ENCODE results near the gene AGAP2.

DNA sequence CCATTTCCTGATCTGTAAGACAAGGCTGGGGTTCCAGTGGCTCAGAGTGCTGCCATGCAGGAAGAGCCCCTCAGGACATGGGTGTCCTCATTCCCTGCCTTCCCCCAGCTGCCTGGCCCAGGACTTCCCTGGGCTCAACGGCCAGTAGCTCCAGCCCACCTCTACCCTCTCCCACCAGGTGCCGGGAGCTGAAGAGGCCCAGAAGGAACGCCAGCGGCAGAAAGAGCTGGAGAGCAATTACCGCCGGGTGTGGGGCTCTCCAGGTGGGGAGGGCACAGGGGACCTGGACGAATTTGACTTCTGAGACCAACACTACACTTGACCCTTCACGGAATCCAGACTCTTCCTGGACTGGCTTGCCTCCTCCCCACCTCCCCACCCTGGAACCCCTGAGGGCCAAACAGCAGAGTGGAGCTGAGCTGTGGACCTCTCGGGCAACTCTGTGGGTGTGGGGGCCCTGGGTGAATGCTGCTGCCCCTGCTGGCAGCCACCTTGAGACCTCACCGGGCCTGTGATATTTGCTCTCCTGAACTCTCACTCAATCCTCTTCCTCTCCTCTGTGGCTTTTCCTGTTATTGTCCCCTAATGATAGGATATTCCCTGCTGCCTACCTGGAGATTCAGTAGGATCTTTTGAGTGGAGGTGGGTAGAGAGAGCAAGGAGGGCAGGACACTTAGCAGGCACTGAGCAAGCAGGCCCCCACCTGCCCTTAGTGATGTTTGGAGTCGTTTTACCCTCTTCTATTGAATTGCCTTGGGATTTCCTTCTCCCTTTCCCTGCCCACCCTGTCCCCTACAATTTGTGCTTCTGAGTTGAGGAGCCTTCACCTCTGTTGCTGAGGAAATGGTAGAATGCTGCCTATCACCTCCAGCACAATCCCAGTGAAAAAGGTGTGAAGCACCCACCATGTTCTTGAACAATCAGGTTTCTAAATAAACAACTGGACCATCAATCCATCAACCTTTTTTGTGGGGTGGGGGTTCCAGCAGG is 17.6 kb downstream of the AGAP2 start:
- TF ChIP-seq POLR2AphosphoS5 (IDR thresholded peaks at IDR 0.05) (no peak), POLR2A (IDR thresholded peaks at IDR 0.05) (no peak)
- TF ChIP-seq, protein P1, sequence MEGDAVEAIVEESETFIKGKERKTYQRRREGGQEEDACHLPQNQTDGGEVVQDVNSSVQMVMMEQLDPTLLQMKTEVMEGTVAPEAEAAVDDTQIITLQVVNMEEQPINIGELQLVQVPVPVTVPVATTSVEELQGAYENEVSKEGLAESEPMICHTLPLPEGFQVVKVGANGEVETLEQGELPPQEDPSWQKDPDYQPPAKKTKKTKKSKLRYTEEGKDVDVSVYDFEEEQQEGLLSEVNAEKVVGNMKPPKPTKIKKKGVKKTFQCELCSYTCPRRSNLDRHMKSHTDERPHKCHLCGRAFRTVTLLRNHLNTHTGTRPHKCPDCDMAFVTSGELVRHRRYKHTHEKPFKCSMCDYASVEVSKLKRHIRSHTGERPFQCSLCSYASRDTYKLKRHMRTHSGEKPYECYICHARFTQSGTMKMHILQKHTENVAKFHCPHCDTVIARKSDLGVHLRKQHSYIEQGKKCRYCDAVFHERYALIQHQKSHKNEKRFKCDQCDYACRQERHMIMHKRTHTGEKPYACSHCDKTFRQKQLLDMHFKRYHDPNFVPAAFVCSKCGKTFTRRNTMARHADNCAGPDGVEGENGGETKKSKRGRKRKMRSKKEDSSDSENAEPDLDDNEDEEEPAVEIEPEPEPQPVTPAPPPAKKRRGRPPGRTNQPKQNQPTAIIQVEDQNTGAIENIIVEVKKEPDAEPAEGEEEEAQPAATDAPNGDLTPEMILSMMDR (IDR thresholded peaks at IDR 0.05) = no peak
